HL-60 (cell line): ENCODE results near the gene SGO2.

Experiments
- CTCF ChIP-seq: IDR thresholded peaks from one replicate; pipeline ENCODE4 v1.5.1; 2011; ENCODE audit warnings: low read length, control low read depth, inconsistent platforms; ENCODE audit not compliant: insufficient read depth
- SPI1 ChIP-seq: IDR thresholded peaks from 2 replicates; pipeline ENCODE4 v1.6.1; 2012; ENCODE audit warnings: low read depth, mild to moderate bottlenecking, borderline replicate concordance

DNA sequence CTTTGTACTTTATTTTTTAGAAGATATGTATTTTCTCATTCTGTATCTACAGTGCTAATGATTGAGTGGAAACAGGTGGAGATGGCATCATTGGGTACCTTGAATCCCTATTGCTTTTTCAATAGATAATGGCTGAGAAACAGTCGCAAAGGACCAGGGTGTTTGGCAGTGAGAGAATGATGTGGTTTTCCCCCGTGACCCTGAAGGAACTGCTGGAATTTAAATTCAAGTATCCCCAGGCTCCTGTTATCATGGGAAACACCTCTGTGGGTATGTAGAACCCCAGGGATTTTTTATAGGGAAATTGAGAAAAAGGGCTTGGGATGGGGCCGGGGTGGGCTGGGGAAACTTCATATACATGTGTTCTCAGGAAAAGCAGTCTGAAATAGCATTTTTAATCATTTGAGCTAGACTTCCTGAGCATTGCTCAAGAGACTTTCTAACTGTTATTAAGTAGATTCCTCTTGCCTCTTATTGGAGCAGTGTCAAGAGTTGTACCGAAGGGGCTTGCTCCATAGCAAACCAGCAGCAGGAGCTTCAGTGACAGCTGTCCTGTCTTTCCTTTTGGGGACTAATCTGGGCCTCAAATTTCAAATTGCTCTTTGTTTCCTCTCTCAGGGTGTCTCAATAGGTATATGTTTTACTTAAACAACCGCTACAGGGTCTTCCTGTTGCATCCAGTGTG lies 78.7 kb downstream of the SGO2 start:
- TF ChIP-seq CTCF (no peak), SPI1 (no peak)
